ENCODE data around the gene DTNB. TPM values are rescaled to one million over a fixed set of nuclear protein-coding genes. Genes with fewer than 3 reads are reported as not detected.

The DTNB gene
- total RNA-seq, 1 donor from 2014 or later, result 28.9 TPM

- ATAC-seq (ENCODE audit: low read depth) (no peak), DNase-seq (peak; percentile 7)
- H3K4me3 Mint-ChIP-seq, result no peak overlapping the region
- no peaks in the 10 kb centered on the region for H3K27me3 Mint-ChIP-seq
- H3K27ac Mint-ChIP-seq, result no peak overlapping the region
- ChIA-PET POLR2A (interaction anchor here (0.6 to 8.0 kb wide), 3 partner anchors 8 to 1496 kb away, joined by 4 to 131 read pairs (median 4); no protein-coding TSS in a partner anchor), CTCF (interaction anchor here (0.6 to 1.1 kb wide), 2 partner anchors 9 to 11 kb away, joined by 3 to 4 read pairs; no protein-coding TSS in a partner anchor)
- peaks cover 9% of the 10 kb centered on the region for H3K4me1 Mint-ChIP-seq
- no peak for TF ChIP-seq CTCF (IDR thresholded peaks at IDR 0.05)
- H3K36me3 Mint-ChIP-seq (ENCODE audit: low read depth), result peaks cover 6% of the 10 kb centered on the region
- H3K9me3 Mint-ChIP-seq, result no peaks in the 10 kb centered on the region
- intact Hi-C loops (cut with micrococcal nuclease), result no loop called here
These were observed 301.8 kb downstream of the DTNB start for GRCh38 chr2:25371253-25372241.

- peaks cover 6% of the 10 kb centered on the region for H3K36me3 Mint-ChIP-seq (ENCODE audit: low read depth)
- ChIA-PET CTCF (no interaction called here), POLR2A (interaction anchor here (0.9 kb wide), 1 partner anchor 68 kb away, joined by 3 read pairs; no protein-coding TSS in a partner anchor)
- intact Hi-C loops (cut with micrococcal nuclease), result no loop called here
- H3K4me3 Mint-ChIP-seq, result no peak overlapping the region
- TF ChIP-seq CTCF (IDR thresholded peaks at IDR 0.05), result no peak
- no peaks in the 10 kb centered on the region for H3K9me3 Mint-ChIP-seq
- ATAC-seq (ENCODE audit: low read depth) (no peak), DNase-seq (no peak)
- H3K4me1 Mint-ChIP-seq, result peaks cover 11% of the 10 kb centered on the region
- no peaks in the 10 kb centered on the region for H3K27me3 Mint-ChIP-seq
- H3K27ac Mint-ChIP-seq, result no peak overlapping the region
These were observed 303.5 kb downstream of the DTNB start for GRCh38 chr2:25369876-25370275.

GRCh38 chr2:25369439-25369838, 303.9 kb downstream of the DTNB start:
- ChIA-PET CTCF (no interaction called here), POLR2A (interaction anchor here (0.9 kb wide), 1 partner anchor 68 kb away, joined by 3 read pairs; no protein-coding TSS in a partner anchor)
- no peak for DNase-seq
- intact Hi-C loops (cut with micrococcal nuclease), result no loop called here
- Mint-ChIP-seq H3K4me1 (peaks cover 14% of the 10 kb centered on the region), H3K27ac (no peak overlapping the region), H3K36me3 (ENCODE audit: low read depth) (peaks cover 6% of the 10 kb centered on the region), H3K27me3 (no peaks in the 10 kb centered on the region), H3K4me3 (no peak overlapping the region), H3K9me3 (no peaks in the 10 kb centered on the region)
- TF ChIP-seq CTCF (IDR thresholded peaks at IDR 0.05), result no peak
- no peak for ATAC-seq (ENCODE audit: low read depth)

- Mint-ChIP-seq H3K36me3 (ENCODE audit: low read depth) (peaks cover 6% of the 10 kb centered on the region), H3K4me3 (no peak overlapping the region), H3K27me3 (no peaks in the 10 kb centered on the region), H3K9me3 (no peaks in the 10 kb centered on the region), H3K27ac (no peak overlapping the region), H3K4me1 (peaks cover 22% of the 10 kb centered on the region)
- ChIA-PET POLR2A (interaction anchor here (1.6 kb wide), 1 partner anchor 52 kb away, joined by 5 read pairs; no protein-coding TSS in a partner anchor), CTCF (no interaction called here)
- TF ChIP-seq CTCF (IDR thresholded peaks at IDR 0.05), result no peak
- intact Hi-C loops (cut with micrococcal nuclease), result no loop called here
- DNase-seq, result no peak
- no peak for ATAC-seq (ENCODE audit: low read depth)
These were observed 304.7 kb downstream of the DTNB start for GRCh38 chr2:25368660-25369059.

GRCh38 chr2:25367296-25367695, 306.1 kb downstream of the DTNB start:
- no peaks in the 10 kb centered on the region for H3K9me3 Mint-ChIP-seq
- POLR2A ChIA-PET, result no interaction called here
- ATAC-seq (ENCODE audit: low read depth), result no peak
- intact Hi-C loops (cut with micrococcal nuclease), result no loop called here
- no peak for DNase-seq
- CTCF ChIA-PET, result no interaction called here
- no peak overlapping the region for H3K4me3 Mint-ChIP-seq
- no peak overlapping the region for H3K27ac Mint-ChIP-seq
- H3K4me1 Mint-ChIP-seq, result peaks cover 33% of the 10 kb centered on the region
- no peaks in the 10 kb centered on the region for H3K27me3 Mint-ChIP-seq
- TF ChIP-seq CTCF (IDR thresholded peaks at IDR 0.05), result no peak
- peaks cover 10% of the 10 kb centered on the region for H3K36me3 Mint-ChIP-seq (ENCODE audit: low read depth)

All from activated B cell treated with CpG ODN at 0.5 μM for 24 hours (primary cell).